ENCODE results near the gene PLXDC1.
"Not testable (repeated sequence)": the region's sequence is repeated elsewhere in the genome, so short reads cannot be mapped to it uniquely, and the experiment has no call there.

Gene PLXDC1

DNA sequence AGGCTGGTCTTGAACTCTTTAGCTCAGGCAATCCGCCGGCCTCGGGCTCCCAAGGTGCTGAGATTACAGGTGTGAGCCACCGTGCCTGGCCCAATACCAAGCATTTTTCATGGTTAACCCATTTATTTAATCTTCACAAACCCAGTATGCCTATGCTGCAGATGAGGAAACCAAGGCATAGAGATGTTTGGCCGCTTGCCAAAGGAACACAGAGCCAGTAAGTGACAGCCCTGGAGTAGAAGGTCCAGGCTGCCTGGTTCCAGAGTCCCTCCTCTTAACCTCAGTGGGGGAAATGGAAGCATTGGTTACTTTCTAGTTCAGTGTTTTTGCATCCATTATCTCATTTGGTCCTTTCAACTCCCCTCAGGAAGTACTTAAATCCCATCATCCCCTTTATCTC is 29.9 kb upstream of the PLXDC1 start:
- no peak for DNase-seq (ENCODE audit: low spot score)

DNA sequence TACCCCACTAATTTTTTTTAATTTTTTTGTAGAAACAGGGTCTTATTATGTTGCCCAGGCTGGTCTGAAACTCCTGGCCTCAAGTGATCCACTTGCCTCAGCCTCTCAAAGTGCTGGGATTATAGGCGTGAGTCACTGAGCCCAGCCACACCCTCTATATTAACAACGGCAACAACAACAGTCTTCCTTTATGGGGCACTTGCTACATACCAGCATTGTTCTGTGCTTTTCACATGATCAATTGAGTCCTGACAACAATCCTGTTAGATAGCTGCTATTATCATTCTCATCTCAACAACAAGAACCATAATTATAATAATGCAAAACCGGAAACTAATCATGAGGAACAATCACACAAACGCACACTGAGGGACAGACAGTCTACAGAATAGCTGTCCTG is 27.1 kb upstream of the PLXDC1 start:
- no peak for DNase-seq (ENCODE audit: low spot score)

DNA sequence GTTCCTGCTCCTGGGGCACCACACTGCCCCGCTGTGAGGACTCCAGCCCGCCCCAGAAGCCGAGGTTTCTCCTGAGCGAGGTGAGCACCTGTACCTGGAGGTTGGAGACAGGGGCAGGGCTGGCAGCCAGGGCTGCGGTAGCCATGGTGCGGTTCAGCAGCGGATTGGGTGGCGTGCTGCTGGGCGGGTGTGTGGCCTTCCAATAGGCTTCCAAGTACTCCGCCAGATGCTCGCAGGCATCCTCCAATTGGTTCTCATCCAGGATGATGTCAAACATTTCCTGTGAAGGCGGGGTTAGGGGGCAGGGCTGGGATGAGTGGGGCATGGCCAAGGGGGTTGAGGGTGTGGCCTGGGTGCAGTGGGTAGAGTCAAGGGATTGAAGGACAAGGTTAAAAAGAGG is 25.8 kb upstream of the PLXDC1 start:
- no peak for DNase-seq (ENCODE audit: low spot score)

GRCh38 chr17:39175695-39176093 is 24.3 kb upstream of the PLXDC1 start:
- DNase-seq (ENCODE audit: low spot score) = no peak

DNA sequence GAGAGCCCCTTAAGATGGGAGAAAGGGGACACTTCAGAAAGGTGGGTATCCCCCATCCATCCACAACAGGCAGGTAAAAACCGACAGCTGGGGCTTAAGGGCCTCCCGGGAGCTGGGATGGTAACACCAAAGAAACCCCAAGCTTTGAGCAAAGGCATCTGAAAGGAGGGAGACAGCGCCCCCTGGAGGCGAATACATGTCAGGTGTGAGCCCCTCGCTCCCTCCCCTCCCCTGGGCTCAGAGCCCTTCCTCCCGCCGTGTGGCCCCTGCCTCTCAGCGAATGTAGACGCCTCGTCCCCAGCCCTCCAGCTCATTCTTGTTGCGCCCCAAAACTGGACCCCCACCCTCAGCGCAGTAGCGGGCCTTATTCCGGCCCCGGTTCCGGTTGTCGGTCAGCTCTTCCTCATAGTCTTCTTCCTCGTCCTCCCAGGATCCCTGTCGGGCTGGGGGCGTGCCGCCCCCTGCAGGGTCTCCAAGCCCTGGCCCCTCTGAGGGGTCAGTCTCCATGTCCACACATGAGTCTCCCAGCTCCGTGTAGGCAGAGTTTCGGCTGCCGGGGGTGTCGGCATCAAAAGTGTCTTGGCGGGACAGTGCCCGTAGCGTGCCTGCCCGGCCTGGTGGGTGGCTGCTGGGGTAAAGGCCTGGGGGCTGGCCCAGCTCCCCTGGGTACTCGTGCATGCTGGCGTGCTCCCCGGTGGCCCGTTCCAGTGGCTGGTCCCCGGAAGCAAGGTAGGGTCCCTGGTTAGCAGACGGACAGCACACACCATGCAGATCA is 23.7 kb upstream of the PLXDC1 start:
- DNase-seq (ENCODE audit: low spot score) = peak; percentile 74

DNA sequence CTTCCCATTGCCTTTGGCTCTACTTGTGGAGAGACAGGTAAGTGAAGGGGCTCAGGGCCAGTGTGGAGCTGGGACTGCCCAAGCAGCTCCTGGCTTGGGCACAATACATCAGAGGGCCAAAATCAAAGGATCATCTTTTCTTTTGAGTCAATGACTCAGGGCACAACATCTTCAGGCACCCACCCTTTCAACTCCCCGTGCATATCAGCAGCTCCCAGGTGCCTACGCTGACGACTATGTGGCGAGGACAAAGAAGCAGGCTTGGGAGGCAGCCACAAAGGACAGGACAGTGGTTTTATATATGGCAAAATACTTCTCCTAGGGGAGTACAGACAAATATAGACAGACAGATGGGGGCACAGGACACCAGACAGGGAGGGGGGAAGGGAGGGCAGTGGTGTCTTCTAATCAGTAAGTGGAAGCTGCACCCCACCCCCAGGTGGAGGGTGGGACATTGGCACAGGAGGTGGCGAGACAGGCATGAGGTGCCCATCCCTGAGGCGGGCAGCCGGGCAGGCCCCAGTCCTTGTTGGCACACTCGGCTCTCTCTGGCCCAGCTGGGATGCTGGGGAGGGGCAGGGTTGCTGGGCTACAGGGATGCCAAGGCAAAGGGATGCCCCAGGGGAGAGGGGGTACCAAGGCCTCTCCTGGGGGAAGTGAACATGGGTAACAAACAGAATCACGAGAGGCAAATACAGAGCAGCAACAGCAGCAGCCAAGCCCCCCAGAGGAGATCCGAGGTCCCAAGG is 22.3 kb upstream of the PLXDC1 start:
- no peak for DNase-seq (ENCODE audit: low spot score)

DNA sequence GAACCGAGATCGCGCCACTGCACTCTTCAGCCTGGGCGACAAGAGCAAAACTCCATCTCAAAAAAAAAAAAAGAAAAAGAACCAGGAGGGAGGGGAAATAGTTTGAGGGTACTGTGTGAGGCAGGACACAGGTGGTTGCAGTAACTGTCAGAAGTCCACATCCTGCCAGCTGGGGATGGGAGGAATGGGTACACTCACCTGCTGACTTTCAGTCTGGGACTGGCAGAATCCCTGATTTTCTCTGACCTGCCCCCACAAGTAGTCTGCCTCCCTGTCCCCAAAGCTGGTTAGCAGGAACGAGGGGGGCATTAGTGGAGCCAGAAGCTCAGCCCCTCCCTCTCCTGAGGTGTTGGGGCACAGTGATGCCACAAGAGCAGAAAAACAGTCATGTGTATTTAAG is 21.6 kb upstream of the PLXDC1 start:
- DNase-seq (ENCODE audit: low spot score) = no peak

- no peak for DNase-seq (ENCODE audit: low spot score)
Observed at GRCh38 chr17:39171933-39172332, 20.5 kb upstream of the PLXDC1 start.

DNA sequence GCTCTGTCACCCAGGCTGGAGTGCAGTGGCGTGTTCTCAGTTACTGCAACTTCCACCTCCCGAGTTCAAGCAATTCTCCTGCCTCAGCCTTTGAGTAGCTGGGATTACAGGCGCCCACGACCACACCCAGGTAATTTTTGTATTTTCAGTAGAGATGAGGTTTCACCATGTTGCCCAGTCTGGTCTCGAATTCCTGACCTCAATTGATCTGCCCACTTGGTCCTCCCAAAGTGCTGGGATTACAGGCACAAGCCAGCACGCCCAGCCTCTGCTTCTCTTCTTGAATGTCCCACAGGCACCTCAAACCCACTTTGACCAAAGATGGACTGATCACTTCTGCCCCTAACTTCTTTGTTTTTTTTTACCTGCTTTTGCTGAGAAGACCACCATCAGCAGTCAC is 19.1 kb upstream of the PLXDC1 start:
- no peak for DNase-seq (ENCODE audit: low spot score)

DNA sequence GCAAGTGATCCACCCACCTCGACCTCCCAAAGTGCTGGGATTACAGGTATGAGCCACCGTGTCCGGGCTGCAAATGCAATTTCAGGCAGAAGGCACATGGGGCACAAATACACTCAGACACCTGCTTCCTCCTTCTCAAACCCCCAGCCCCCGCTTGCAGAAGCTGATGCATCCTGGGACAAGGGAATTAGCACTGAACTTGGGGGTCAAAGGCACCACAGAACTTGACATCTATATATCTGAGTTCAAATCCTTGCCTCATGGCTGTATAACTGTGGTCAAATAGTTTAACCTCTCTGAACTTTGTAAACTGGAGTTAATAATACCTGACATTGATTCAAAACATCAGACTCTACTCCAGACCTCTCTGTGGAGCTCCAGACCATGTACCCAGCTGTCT is 18.7 kb upstream of the PLXDC1 start:
- DNase-seq (ENCODE audit: low spot score) = no peak

DNA sequence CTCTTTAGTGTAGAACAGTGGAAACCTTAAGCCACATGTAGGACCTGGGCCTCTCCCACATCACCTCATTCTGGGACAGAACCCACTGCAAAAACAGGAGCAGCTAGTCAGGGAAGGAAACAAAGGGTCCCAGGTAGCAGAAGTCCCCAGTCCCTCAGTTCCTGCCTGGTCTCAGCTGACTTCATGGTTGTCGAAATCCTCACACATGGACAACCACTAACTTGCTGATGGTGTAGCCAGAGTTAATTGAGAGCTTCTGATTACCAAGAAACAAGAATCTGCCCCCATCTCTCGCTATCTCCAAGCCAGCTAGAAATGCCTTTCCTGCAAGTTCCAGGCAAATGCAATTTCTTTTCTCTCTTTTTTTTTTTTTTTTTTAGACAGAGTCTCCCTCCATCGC is 18.1 kb upstream of the PLXDC1 start:
- DNase-seq (ENCODE audit: low spot score) = no peak

DNA sequence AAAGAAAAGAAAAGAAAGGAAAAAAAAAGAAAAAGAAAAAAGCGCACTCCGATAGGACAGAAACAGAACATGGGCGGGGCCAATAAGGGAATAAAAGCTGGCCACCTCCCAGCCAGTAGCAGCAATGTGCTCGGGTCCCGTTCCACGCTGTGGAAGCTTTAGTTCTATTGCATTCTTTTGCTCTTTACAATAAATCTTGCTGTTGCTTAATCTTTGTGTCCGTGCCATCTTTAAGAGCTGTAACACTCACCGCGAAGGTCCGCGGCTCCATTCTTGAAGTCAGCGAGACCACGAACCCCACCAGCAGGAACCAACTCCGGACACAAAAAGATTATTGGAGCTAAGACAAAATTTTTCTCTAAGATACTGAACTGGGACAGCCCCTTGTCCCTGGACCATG is 17.7 kb upstream of the PLXDC1 start:
- DNase-seq (ENCODE audit: low spot score) = no peak

DNA sequence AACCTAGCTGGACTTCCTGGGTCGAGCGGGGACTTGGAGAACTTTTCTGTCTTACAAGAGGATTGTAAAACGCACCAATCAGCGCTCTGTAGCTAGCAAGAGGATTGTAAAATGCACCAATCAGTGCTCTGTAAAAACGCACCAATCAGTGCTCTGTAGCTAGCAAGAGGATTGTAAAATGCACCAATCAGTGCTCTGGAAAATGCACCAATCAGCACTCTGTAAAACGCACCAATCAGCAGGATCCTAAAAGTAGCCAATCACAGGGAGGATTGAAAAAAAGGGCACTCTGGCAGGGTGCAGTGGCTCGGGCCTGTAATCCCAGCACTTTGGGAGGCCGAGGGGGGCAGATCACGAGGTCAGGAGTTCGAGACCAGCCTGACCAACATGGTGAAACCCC is 17.1 kb upstream of the PLXDC1 start:
- not testable (repeated sequence) for DNase-seq (ENCODE audit: low spot score)

- no peak for DNase-seq (ENCODE audit: low spot score)
Observed at GRCh38 chr17:39167476-39167875, 16.0 kb upstream of the PLXDC1 start.

- no peak for DNase-seq (ENCODE audit: low spot score)
Observed at GRCh38 chr17:39166437-39167335, 15.2 kb upstream of the PLXDC1 start.

DNA sequence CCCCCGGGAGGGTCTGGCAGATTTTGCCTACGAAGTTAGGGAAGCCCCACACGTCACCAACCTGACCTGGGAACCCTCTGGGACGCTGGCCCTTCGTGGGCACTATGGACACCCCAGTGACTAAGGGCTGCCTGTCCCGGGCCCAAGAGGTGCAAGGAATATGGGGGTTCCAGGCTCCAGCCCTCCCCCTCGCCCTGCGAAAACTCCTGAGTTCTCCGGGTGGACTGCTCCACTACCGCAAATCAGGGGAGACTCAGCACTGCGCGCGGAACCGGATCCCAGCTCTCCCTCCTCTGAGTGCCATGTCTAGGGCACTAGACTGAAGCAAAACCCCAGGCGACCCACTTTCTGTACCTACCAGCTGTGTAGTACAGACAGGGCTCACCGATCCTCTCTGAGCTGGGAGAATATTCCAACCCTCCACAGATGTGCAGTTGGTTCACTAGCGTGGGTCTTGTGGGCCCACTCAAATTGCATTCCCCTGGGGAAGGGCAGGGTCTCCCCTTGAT is 14.5 kb upstream of the PLXDC1 start, which contains the start of gene ARL5C:
Gene ARL5C, minus strand, starts transcription at position 321 of the 509 bp plus-strand sequence. CDS start 401 bp downstream, outside the sequence.
- DNase-seq (ENCODE audit: low spot score) = no peak

- DNase-seq (ENCODE audit: low spot score) = no peak
Observed at GRCh38 chr17:39165178-39165840, 13.9 kb upstream of the PLXDC1 start.

DNA sequence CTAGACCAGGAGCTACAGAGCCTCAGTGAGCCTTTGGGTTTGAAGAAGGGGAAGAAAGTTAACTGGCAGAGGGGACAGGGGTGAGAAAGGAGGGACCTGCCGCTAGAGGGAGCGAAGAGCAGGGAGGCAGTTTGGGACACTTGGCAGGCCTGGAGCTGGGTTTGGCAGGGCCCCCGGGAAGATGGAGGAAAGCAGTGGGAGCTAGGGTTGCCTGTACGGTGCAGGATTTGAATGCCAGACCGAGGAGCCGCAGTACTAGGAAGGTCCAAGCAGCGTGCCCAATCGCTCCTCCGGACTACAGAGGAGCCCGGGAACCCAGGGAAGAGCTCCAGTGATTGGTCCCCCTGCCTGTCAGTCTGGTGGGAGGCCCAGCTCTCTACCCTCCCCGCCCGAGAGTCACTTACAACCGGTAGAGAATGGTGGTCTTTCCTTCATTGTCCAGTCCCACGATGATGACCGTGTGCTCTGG is 13.3 kb upstream of the PLXDC1 start:
- DNase-seq (ENCODE audit: low spot score) = peak; percentile 65

DNA sequence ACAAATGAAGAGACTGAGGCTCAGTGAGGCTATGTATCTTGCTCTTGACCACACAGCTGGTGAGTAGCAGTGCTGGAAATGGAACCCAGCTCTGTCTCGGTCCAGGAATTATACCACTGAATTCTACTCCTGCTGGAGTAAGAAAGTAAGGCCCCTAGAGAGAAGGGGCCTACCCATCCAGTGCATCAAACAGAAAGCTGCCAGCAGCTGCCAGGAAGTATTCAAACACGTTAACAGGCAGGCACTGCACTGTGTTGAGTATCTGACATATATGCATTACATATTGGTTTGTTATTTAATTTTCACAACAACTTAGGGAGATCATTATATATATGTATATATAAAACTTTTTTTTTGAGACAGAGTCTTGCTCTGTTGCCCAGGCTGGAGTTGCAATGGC is 10.5 kb upstream of the PLXDC1 start:
- DNase-seq (ENCODE audit: low spot score) = no peak

DNA sequence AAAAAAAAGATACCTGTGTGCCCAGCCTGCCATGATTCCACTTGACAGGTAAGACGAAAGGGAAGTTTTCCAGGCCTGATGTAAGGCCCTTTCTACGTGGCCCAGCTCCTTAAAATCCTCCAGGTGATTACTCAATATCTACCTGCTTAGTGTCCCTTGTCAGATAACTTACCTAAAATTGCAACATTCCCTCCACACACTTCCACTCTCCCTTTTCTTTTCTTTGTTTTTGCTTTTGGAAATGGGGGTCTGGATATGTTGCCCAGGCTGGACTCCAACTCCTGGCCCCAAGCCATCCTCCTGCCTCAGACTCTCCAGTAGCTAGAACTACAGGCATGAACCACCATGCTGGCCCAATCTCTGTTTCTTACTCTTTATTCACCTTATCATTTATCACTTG is 7.2 kb upstream of the PLXDC1 start:
- DNase-seq (ENCODE audit: low spot score) = no peak

DNA sequence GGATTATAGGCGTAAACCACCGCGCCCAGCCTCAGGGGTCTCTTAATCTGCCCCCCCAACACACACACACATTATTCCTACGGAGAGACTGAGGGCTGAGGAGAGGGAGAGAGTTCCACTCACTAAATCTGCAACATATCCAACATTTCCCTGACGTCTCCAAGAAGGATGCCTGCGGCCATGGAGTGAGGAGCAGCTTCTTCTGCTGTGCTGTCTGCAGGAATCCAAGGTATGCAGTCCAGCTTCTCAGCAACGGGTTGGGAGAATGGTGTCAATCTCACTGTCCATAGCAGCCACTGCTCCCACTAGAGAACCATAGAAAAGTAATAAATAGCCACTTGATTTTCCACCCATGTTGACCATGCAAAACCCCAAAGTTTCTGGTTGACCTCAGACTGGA is 5.1 kb upstream of the PLXDC1 start:
- no peak for DNase-seq (ENCODE audit: low spot score)

DNA sequence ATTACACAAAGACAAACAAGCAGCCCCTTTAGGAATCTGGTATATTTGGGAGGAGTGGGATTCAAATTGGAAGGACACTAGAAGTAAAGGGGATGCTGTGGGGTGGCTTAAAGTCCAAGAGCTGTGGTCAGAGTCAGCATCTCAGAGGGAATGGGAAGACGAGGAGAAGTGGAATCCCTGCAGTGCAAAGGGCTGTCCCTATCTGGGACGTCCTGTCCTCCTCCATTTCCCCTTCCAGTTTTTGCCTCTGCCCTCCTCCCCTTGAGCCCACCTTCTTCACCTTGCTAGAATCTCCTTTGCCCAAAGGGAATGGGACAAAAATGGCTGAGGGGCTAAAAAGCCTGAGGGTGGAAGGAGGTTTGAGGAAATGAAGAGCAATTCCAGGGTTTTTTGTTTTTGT is 4.2 kb upstream of the PLXDC1 start:
- DNase-seq (ENCODE audit: low spot score) = no peak
